HL-60 (cell line): ENCODE measurements around the gene CCNY.

Source experiments
- DNase-seq, 2 experiments: peaks; one replicate each; pipeline ENCODE4 v3.0.0-alpha.2; 2010 to 2020; ENCODE audit warnings: low read depth in 1 of 2, low spot score in 1 of 2
- H3K27ac ChIP-seq: fragments of 250-450 bp; sonication (Bioruptor Pico); replicated peaks from 2 replicates; pipeline ENCODE4 v1.5.1; 2020; ENCODE audit warnings: mild to moderate bottlenecking, moderate library complexity
- H3K27me3 ChIP-seq: fragments of 250-450 bp; sonication (Bioruptor Pico); 2 replicates; pipeline ENCODE4 v1.5.1; 2021; ENCODE audit warnings: mild to moderate bottlenecking, moderate library complexity; ENCODE audit not compliant: insufficient read depth, poor library complexity, severe bottlenecking
- H3K4me3 ChIP-seq: replicated peaks from 2 replicates; pipeline ENCODE4 v1.5.1; 2011; ENCODE audit warnings: mild to moderate bottlenecking, control low read depth, low read length; ENCODE audit not compliant: insufficient read depth
- CTCF ChIP-seq: IDR thresholded peaks from one replicate; pipeline ENCODE4 v1.5.1; 2011; ENCODE audit warnings: low read length, control low read depth, inconsistent platforms; ENCODE audit not compliant: insufficient read depth
- GABPA ChIP-seq: IDR thresholded peaks from 2 replicates; pipeline ENCODE4 v1.6.1; 2012; ENCODE audit warnings: low read depth
- POLR2AphosphoS5 ChIP-seq: IDR thresholded peaks from 2 replicates; pipeline ENCODE4 v1.6.1; 2012; ENCODE audit warnings: low read depth
- REST ChIP-seq: IDR thresholded peaks from 2 replicates; pipeline ENCODE4 v1.6.1; 2012; ENCODE audit warnings: low read depth; ENCODE audit not compliant: insufficient replicate concordance
- SPI1 ChIP-seq: IDR thresholded peaks from 2 replicates; pipeline ENCODE4 v1.6.1; 2012; ENCODE audit warnings: low read depth, mild to moderate bottlenecking, borderline replicate concordance

Gene CCNY

GRCh38 chr10:35440016-35440415 is 103.7 kb downstream of the CCNY start:
- TF ChIP-seq GABPA: no peak
- TF ChIP-seq REST: no peak
- no peak for TF ChIP-seq SPI1
- no peak for TF ChIP-seq POLR2AphosphoS5
- no peak for TF ChIP-seq CTCF
- Histone ChIP-seq H3K27ac (no peak overlapping the region), H3K4me3 (no peak overlapping the region), H3K27me3 (no peaks in the 10 kb centered on the region)
- no peak for DNase-seq

- H3K27me3 ChIP-seq: no peaks in the 10 kb centered on the region
- H3K27ac ChIP-seq: no peak overlapping the region
- no peak for DNase-seq
- no peak overlapping the region for H3K4me3 ChIP-seq
- no peak for TF ChIP-seq POLR2AphosphoS5
- no peak for TF ChIP-seq REST
- TF ChIP-seq SPI1: no peak
- TF ChIP-seq CTCF: no peak
- TF ChIP-seq GABPA: no peak
Observed at GRCh38 chr10:35442028-35442427, 105.7 kb downstream of the CCNY start.

GRCh38 chr10:35442592-35442991 is 106.3 kb downstream of the CCNY start:
- no peak for TF ChIP-seq GABPA
- no peak for TF ChIP-seq SPI1
- TF ChIP-seq POLR2AphosphoS5: no peak
- TF ChIP-seq CTCF: no peak
- TF ChIP-seq REST: no peak
- H3K27me3 ChIP-seq: no peaks in the 10 kb centered on the region
- no peak overlapping the region for H3K4me3 ChIP-seq
- H3K27ac ChIP-seq: no peak overlapping the region
- no peak for DNase-seq
